ENCODE results near the gene SP7.

SP7 gene

DNA sequence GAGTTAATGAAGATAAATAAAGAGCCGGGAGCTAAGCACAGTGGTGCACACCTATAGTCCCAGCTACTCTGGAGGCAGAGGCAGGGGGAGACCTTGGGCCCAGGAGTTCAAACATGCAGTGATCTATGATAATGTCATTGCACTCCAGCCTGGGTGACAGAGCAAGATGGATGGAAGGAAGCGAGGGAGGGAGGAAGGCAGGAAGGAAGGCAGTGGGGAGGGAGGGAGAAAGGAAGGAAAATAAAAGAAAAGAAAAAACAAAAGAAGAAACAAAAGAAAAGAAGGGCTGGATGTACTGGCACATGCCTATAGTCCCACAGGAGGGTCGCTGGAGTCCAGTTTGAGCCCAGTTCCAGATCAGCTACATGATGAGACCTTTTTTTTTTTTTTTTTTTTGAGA, 19.0 kb upstream of the SP7 start:
- no peak overlapping the region for H3K4me3 ChIP-seq (ENCODE audit: low read depth, low read length)
- TF ChIP-seq, protein P1, sequence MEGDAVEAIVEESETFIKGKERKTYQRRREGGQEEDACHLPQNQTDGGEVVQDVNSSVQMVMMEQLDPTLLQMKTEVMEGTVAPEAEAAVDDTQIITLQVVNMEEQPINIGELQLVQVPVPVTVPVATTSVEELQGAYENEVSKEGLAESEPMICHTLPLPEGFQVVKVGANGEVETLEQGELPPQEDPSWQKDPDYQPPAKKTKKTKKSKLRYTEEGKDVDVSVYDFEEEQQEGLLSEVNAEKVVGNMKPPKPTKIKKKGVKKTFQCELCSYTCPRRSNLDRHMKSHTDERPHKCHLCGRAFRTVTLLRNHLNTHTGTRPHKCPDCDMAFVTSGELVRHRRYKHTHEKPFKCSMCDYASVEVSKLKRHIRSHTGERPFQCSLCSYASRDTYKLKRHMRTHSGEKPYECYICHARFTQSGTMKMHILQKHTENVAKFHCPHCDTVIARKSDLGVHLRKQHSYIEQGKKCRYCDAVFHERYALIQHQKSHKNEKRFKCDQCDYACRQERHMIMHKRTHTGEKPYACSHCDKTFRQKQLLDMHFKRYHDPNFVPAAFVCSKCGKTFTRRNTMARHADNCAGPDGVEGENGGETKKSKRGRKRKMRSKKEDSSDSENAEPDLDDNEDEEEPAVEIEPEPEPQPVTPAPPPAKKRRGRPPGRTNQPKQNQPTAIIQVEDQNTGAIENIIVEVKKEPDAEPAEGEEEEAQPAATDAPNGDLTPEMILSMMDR (IDR thresholded peaks at IDR 0.05; ENCODE audit: low read depth, low read length), result no peak

DNA sequence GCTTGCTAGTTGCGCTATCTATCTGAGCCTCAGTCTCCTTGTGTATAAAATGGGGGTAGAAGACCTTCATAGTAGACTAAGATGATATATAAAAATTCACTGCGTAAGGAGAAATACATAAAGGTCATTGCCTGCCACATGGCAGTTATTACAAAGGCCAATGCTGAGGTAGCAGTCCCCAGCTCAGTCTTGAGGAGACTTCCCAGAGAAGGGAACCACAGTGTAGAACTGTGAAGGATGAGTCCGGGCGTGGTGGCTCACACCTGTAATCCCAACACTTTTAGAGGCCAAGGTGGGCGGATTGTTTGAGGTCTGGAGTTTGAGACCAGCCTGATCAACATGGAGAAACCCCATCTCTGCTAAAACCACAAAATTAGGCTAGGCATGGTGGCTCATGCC, 17.1 kb upstream of the SP7 start:
- H3K4me3 ChIP-seq (ENCODE audit: low read depth, low read length), result no peak overlapping the region
- TF ChIP-seq, protein P1 (IDR thresholded peaks at IDR 0.05; ENCODE audit: low read depth, low read length), result no peak

DNA sequence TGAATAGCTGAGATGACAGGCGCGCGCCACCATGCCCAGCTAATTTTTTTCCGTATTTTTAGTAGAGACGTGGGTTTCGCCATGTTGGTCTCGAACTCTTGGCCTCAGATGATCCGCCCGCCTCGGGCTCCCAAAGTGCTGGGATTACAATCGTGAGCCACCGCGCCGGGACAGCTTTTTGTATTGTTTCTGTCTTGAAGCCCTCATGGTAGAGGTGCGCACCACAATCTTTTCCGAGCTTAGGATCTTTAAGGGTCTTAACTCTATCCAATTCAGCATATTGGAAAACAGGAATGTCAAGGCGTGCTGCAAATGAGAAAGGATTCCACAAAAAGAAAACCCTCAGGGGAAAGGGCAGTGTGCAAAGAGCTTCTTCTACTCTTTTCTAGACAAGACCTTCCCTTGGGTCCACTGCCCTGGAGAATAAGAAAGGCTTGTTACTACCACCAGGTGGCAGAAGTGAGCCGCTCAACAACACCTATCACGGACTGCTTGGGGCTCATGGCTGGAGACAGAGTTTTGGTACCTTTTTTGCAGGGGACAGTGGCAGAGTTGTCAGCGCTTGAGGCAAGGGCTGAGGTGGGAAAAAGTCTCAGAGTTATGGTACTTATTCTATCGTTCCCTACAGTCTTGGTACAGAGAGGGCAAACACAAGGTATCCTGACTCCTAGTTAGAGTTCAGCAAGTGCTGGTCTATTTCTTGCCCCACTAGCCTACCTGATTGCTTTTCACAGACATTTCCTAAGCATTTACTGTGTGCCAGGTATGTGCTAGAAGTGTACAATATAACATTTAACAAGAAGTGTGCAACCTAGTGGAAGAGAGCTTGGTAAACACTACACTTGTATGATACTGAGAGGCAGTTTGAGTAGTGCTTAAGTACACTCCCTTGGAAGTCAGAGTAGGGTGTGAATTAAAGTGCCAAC, 16.4 kb upstream of the SP7 start:
- TF ChIP-seq, protein P1 (IDR thresholded peaks at IDR 0.05; ENCODE audit: low read depth, low read length), result peak; percentile 60
- H3K4me3 ChIP-seq (ENCODE audit: low read depth, low read length), result no peak overlapping the region

DNA sequence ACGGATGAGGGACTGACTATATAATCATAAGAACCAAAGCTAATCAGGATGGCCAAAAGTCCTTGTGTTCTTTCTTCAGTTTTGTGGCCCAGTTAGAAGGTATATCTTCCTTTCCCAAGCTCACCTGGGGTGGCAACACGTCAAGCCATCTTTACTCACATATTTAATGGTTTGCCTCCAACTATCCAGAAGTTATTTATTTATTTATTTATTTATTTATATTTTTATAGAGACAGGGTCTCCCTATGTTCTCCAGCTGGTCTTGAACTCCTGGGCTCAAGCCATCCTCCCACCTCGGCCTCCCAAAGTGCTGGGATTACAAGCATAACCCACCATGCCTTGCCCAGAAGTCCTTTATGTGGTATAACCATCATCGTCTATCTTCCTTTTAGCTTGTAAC, 11.8 kb upstream of the SP7 start:
- H3K4me3 ChIP-seq (ENCODE audit: low read depth, low read length), result no peak overlapping the region
- TF ChIP-seq, protein P1 (IDR thresholded peaks at IDR 0.05; ENCODE audit: low read depth, low read length), result no peak

DNA sequence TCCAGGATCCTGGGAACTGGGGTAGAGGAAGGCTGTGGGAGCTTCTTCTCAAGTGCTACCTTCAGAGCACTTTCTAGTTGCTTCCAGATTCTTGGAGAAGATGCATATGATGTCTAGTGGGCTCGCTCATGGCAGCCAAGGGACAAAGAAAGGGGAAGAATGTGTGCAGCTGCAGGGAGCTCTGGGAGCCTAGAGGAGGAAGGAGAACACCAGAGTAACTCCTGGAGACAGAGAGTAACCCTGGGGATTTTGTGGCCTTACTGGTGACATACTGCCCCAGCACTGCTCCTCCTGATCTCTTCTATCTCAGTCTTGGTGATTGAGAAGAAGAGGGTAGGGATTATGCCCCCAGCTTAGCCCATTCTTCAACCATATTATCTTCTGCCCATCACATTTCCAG, 10.3 kb upstream of the SP7 start:
- TF ChIP-seq, protein P1 (IDR thresholded peaks at IDR 0.05; ENCODE audit: low read depth, low read length), result no peak
- H3K4me3 ChIP-seq (ENCODE audit: low read depth, low read length), result no peak overlapping the region

DNA sequence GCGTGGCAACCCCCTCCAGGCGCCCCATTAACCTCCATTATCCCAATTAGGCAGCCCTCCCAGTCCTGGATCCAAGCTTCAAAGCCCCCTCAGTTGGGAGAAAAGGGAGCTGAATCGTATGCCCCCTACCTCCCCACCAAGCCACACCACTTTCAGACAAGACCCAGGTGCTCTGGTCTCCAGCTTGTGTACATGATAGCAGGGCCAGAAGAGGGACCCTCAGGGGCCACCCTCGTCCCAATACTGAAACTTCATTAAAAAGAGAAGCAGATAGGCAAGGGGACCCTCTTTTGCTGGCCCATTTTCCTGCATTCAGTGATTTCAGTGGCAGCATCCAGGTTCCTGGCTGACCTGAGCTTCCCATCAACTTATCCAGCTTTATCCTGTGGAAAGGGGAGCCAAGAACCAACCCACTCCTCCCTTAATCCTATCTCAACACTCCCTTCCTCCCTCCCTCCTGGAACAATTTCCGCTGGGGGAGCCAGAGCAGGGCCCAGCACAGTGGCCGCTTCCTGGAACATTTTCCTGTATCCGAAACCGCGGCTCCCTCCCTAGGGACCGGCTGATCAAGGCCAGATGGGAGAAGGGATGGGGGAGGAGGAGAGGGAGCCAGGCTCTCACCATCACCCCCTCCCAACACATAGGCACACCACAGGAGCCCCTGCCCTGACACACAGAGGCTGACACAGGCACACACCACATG, 9.5 kb upstream of the SP7 start:
- H3K4me3 ChIP-seq (ENCODE audit: low read depth, low read length), result no peak overlapping the region; the same call in 1 of the 2 replicates
- TF ChIP-seq, protein P1 (IDR thresholded peaks at IDR 0.05; ENCODE audit: low read depth, low read length), result no peak
